Ammon's horn (tissue), 1 donor: ENCODE data around the gene TBC1D32.
"Not testable (repeated sequence)": the region's sequence is repeated elsewhere in the genome, so short reads cannot be mapped to it uniquely, and the experiment has no call there.

Experiments
- DNase-seq: peaks from one replicate; pipeline ENCODE4 v3.0.0-alpha.2; 2016; ENCODE audit warnings: low spot score

The TBC1D32 gene

GRCh38 chr6:121134922-121135321, 199.4 kb downstream of the TBC1D32 start:
- DNase-seq = no peak

GRCh38 chr6:121124600-121124999, 209.7 kb downstream of the TBC1D32 start:
- no peak for DNase-seq

- no peak for DNase-seq
These were observed 221.9 kb downstream of the TBC1D32 start for GRCh38 chr6:121112356-121112755.

- DNase-seq = no peak
These were observed 223.5 kb downstream of the TBC1D32 start for GRCh38 chr6:121110733-121111132.

- DNase-seq = no peak
These were observed 227.3 kb downstream of the TBC1D32 start for GRCh38 chr6:121106962-121107361.

- no peak for DNase-seq
These were observed 228.8 kb downstream of the TBC1D32 start for GRCh38 chr6:121105461-121105860.

GRCh38 chr6:121093928-121094327, 240.4 kb downstream of the TBC1D32 start:
- DNase-seq = no peak

GRCh38 chr6:121090492-121090891, 243.8 kb downstream of the TBC1D32 start:
- no peak for DNase-seq

- DNase-seq = no peak
These were observed 247.4 kb downstream of the TBC1D32 start for GRCh38 chr6:121086876-121087275.

GRCh38 chr6:121076119-121076518, 258.2 kb downstream of the TBC1D32 start:
- no peak for DNase-seq

GRCh38 chr6:121068749-121069148, 265.5 kb downstream of the TBC1D32 start:
- not testable (repeated sequence) for DNase-seq

GRCh38 chr6:121067381-121067780, 266.9 kb downstream of the TBC1D32 start:
- DNase-seq = no peak

- no peak for DNase-seq
These were observed 269.9 kb downstream of the TBC1D32 start for GRCh38 chr6:121064345-121064744.

GRCh38 chr6:121055572-121056163, 278.6 kb downstream of the TBC1D32 start:
- DNase-seq = peak; percentile 24

GRCh38 chr6:121048593-121048992, 285.7 kb downstream of the TBC1D32 start:
- not testable (repeated sequence) for DNase-seq

GRCh38 chr6:121044905-121045304, 289.4 kb downstream of the TBC1D32 start:
- DNase-seq = not testable (repeated sequence)

- DNase-seq = not testable (repeated sequence)
These were observed 290.6 kb downstream of the TBC1D32 start for GRCh38 chr6:121043706-121044105.

GRCh38 chr6:121043211-121043610, 291.1 kb downstream of the TBC1D32 start:
- DNase-seq = not testable (repeated sequence)

- DNase-seq = no peak
These were observed 291.5 kb downstream of the TBC1D32 start for GRCh38 chr6:121042766-121043165.

- no peak for DNase-seq
These were observed 293.4 kb downstream of the TBC1D32 start for GRCh38 chr6:121040831-121041230.

GRCh38 chr6:121033091-121033490, 301.2 kb downstream of the TBC1D32 start:
- DNase-seq = no peak

- peak; percentile 37 for DNase-seq
These were observed 301.8 kb downstream of the TBC1D32 start for GRCh38 chr6:121032268-121033006.
